ENCODE results near the gene P4HTM. TPM values are rescaled to one million over a fixed set of nuclear protein-coding genes. Genes with fewer than 3 reads are reported as not detected.

Gene P4HTM
- total and polyA plus RNA-seq, 2 donors (not counting 1 experiment from before 2014, with no cell fraction given): 48.5 to 70.6 TPM

DNA sequence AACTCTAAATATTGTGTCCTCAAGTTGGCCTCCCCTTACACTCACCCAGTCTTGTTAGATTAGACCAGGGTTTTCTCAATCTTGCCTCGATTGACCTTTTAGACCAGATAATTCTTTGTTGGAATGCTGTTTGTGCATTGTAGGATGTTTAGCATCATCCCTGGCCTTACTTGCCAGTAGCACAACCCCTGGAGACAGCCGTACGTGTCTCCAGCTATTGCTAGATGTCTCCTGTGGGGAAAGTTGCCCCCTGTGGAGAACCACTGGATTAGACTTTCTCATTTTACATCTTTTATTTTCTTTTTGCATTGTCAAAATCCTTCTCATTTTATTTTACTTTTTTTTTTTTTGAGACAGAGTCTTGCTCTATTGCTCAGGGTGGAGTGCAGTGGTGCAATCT is 19.4 kb downstream of the P4HTM start:
- 92% methylated on average over 2 of the region's 3 CpGs for WGBS (ENCODE audit: insufficient coverage)
- Mint-ChIP-seq H3K9me3 (ENCODE audit: insufficient read depth) (no peaks in the 10 kb centered on the region), H3K27ac (peak overlapping the region; percentile 47), H3K27me3 (no peaks in the 10 kb centered on the region), H3K4me1 (peaks cover 34% of the 10 kb centered on the region), H3K4me3 (peak overlapping the region; percentile 100)
- POLR2A ChIA-PET: interaction anchor here (0.9 to 4.0 kb wide), 3 partner anchors 9 to 20 kb away, joined by 3 to 116 read pairs (median 7); partner anchors contain the start of genes DALRD3, NDUFAF3 and P4HTM
- H3K79me2 ChIP-seq (ENCODE audit: control insufficient read depth, insufficient read depth, low read length): peaks cover 76% of the 10 kb centered on the region
- intact Hi-C loops (cut with micrococcal nuclease): no loop called here
- no peak overlapping the region for H3K4me3 ChIP-seq (ENCODE audit: control extremely low read depth in 1 of 5, extremely low read depth in 1 of 5, insufficient read depth in 1 of 5, low read depth in 2 of 5, low read length in 4 of 5)
- ATAC-seq (ENCODE audit: low read depth) (no peak), DNase-seq (no peak)
- no peaks in the 10 kb centered on the region for H3K9me3 ChIP-seq (ENCODE audit: control extremely low read depth in 1 of 3, control insufficient read depth in 2 of 3, insufficient read depth in 1 of 3, low read length in 2 of 3)
- H2AFZ ChIP-seq (ENCODE audit: insufficient read depth, low read depth, low read length, poor library complexity, severe bottlenecking): no peak overlapping the region
- peaks cover 15 to 18% of the 10 kb centered on the region in 2 donors for H3K4me1 ChIP-seq (ENCODE audit: control insufficient read depth in 2 of 2, insufficient read depth in 2 of 2, low read length in 2 of 2)
- no peak overlapping the region for H3K4me2 ChIP-seq (replicated peaks; ENCODE audit: low read depth, low read length, poor library complexity, severe bottlenecking)
- H3K27me3 ChIP-seq (replicated peaks in 1 of 4; ENCODE audit: control extremely low read depth in 1 of 4, control insufficient read depth in 3 of 4, insufficient read depth in 4 of 4, low read length in 3 of 4): no peaks in the 10 kb centered on the region
- CTCF ChIA-PET: interaction anchor here (0.6 to 4.4 kb wide), 5 partner anchors 8 to 435 kb away, joined by 3 to 52 read pairs (median 4); partner anchors contain the start of genes DALRD3, IMPDH2 and NDUFAF3
- no peak overlapping the region for H3K9ac ChIP-seq (ENCODE audit: low read length)
- H3K27ac ChIP-seq (ENCODE audit: low read length in 2 of 2): no peak overlapping the region
- TF ChIP-seq, protein P1, sequence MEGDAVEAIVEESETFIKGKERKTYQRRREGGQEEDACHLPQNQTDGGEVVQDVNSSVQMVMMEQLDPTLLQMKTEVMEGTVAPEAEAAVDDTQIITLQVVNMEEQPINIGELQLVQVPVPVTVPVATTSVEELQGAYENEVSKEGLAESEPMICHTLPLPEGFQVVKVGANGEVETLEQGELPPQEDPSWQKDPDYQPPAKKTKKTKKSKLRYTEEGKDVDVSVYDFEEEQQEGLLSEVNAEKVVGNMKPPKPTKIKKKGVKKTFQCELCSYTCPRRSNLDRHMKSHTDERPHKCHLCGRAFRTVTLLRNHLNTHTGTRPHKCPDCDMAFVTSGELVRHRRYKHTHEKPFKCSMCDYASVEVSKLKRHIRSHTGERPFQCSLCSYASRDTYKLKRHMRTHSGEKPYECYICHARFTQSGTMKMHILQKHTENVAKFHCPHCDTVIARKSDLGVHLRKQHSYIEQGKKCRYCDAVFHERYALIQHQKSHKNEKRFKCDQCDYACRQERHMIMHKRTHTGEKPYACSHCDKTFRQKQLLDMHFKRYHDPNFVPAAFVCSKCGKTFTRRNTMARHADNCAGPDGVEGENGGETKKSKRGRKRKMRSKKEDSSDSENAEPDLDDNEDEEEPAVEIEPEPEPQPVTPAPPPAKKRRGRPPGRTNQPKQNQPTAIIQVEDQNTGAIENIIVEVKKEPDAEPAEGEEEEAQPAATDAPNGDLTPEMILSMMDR (IDR thresholded peaks at IDR 0.05): no peak
- H3K36me3 ChIP-seq (replicated peaks in 1 of 2; ENCODE audit: control extremely low read depth in 1 of 2, control insufficient read depth in 1 of 2, extremely low read depth in 1 of 2, insufficient read depth in 2 of 2, low read length in 1 of 2): peaks cover 0 to 22% of the 10 kb centered on the region in 2 experiments
- peaks cover 49% of the 10 kb centered on the region for H4K20me1 ChIP-seq (ENCODE audit: control insufficient read depth, insufficient read depth, low read length, poor library complexity, severe bottlenecking)

DNA sequence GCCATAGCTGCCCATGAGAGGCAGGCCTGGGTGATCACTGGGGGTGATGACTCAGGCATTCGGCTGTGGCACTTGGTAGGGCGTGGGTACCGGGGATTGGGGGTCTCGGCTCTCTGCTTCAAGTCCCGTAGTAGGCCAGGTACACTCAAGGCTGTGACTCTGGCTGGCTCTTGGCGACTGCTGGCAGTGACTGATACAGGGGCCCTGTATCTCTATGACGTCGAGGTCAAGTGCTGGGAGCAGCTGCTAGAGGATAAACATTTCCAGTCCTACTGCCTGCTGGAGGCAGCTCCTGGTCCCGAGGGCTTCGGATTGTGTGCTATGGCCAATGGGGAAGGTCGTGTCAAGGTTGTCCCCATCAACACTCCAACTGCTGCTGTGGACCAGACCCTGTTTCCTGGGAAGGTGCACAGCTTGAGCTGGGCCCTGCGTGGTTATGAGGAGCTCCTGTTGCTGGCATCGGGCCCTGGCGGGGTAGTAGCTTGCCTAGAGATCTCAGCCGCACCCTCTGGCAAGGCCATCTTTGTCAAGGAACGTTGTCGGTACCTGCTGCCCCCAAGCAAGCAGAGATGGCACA is 22.5 kb downstream of the P4HTM start:
- Histone ChIP-seq H3K36me3 (replicated peaks in 1 of 2; ENCODE audit: control extremely low read depth in 1 of 2, control insufficient read depth in 1 of 2, extremely low read depth in 1 of 2, insufficient read depth in 2 of 2, low read length in 1 of 2) (peaks cover 1 to 42% of the 10 kb centered on the region in 2 experiments), H3K79me2 (ENCODE audit: control insufficient read depth, insufficient read depth, low read length) (peaks cover 60% of the 10 kb centered on the region), H3K9ac (ENCODE audit: low read length) (no peak overlapping the region), H2AFZ (ENCODE audit: insufficient read depth, low read depth, low read length, poor library complexity, severe bottlenecking) (no peak overlapping the region), H3K4me2 (replicated peaks; ENCODE audit: low read depth, low read length, poor library complexity, severe bottlenecking) (no peak overlapping the region), H3K4me1 (ENCODE audit: control insufficient read depth in 2 of 2, insufficient read depth in 2 of 2, low read length in 2 of 2) (peaks cover 13 to 16% of the 10 kb centered on the region in 2 donors), H3K4me3 (ENCODE audit: control extremely low read depth in 1 of 5, extremely low read depth in 1 of 5, insufficient read depth in 1 of 5, low read depth in 2 of 5, low read length in 4 of 5) (no peak overlapping the region), H4K20me1 (ENCODE audit: control insufficient read depth, insufficient read depth, low read length, poor library complexity, severe bottlenecking) (peaks cover 62% of the 10 kb centered on the region), H3K27me3 (replicated peaks in 1 of 4; ENCODE audit: control extremely low read depth in 1 of 4, control insufficient read depth in 3 of 4, insufficient read depth in 4 of 4, low read length in 3 of 4) (no peaks in the 10 kb centered on the region), H3K9me3 (ENCODE audit: control extremely low read depth in 1 of 3, control insufficient read depth in 2 of 3, insufficient read depth in 1 of 3, low read length in 2 of 3) (no peaks in the 10 kb centered on the region), H3K27ac (ENCODE audit: low read length in 2 of 2) (no peak overlapping the region)
- Mint-ChIP-seq H3K9me3 (ENCODE audit: insufficient read depth) (no peaks in the 10 kb centered on the region), H3K27ac (no peak overlapping the region), H3K27me3 (no peaks in the 10 kb centered on the region), H3K4me3 (no peak overlapping the region), H3K4me1 (peaks cover 34% of the 10 kb centered on the region)
- WGBS (ENCODE audit: insufficient coverage): 96% methylated on average over 17 of the region's 17 CpGs
- peak; percentile 6 for DNase-seq
- ChIA-PET POLR2A (interaction anchor here (1.2 kb wide), 1 partner anchor 17 kb away, joined by 3 read pairs; the partner anchor contains the start of gene IMPDH2), CTCF (interaction anchor here (1.3 to 5.6 kb wide), 5 partner anchors 8 to 25 kb away, joined by 6 to 69 read pairs (median 8); partner anchors contain the start of genes IMPDH2, NDUFAF3 and P4HTM)
- intact Hi-C loops (cut with micrococcal nuclease): no loop called here
- ATAC-seq (ENCODE audit: low read depth): no peak
- no peak for TF ChIP-seq EZH2 (IDR thresholded peaks at IDR 0.05; ENCODE audit: borderline replicate concordance, insufficient read depth, low read depth, low read length, poor library complexity, severe bottlenecking)
- TF ChIP-seq, protein P1 (IDR thresholded peaks at IDR 0.05): no peak

Data from B cell (primary cell).